OCI-LY7 (cell line): ENCODE results near the gene UBE2Q1. TPM values are rescaled to one million over a fixed set of nuclear protein-coding genes. Genes with fewer than 3 reads are reported as not detected.

Experiments
- BruUV-seq: library from RNA; stranded (reverse); fragments of 400-500 nt; replicated peaks from 2 replicates; lab custom pipeline; 2021; lab: Mats Ljungman, UMichigan
- CTCF ChIA-PET: fragments of 300-600 bp; sonication (Branson Sonifier 250); formaldehyde crosslinking; loops from one replicate; lab custom pipeline; 2022; ENCODE audit warnings: antibody characterized with exemption; ENCODE audit not compliant: unreplicated experiment; lab: Charles Lee
- POLR2A ChIA-PET: fragments of 300-600 bp; sonication (Branson Sonifier 250); formaldehyde crosslinking; loops from one replicate; lab custom pipeline; 2022; ENCODE audit warnings: antibody characterized with exemption; lab: Charles Lee
- DNase-seq: peaks from one replicate; pipeline ENCODE4 v3.0.0-alpha.2; 2015; ENCODE audit warnings: low spot score
- H2AFZ ChIP-seq: fragments of 200-600 bp; sonication (generic), shearing (Covaris generic); 2 replicates; pipeline ENCODE4 v1.6.1; 2014; ENCODE audit warnings: mild to moderate bottlenecking, antibody characterized with exemption, low read length, moderate library complexity
- H3K27ac ChIP-seq: fragments of 200-600 bp; sonication (generic); 2 replicates; pipeline ENCODE4 v1.5.1; 2014; ENCODE audit warnings: mixed run types, low read depth, mild to moderate bottlenecking, moderate library complexity, low read length, inconsistent platforms; ENCODE audit not compliant: poor library complexity, severe bottlenecking
- H3K36me3 ChIP-seq: fragments of 200-600 bp; sonication (generic); 2 replicates; pipeline ENCODE4 v1.6.1; 2014; ENCODE audit warnings: mild to moderate bottlenecking, antibody characterized with exemption, low read length, moderate library complexity, mixed read lengths; ENCODE audit not compliant: insufficient read depth
- H3K4me1 ChIP-seq: fragments of 200-600 bp; sonication (generic); 2 replicates; pipeline ENCODE4 v1.5.1; 2014; ENCODE audit warnings: mild to moderate bottlenecking, low read length; ENCODE audit not compliant: insufficient read depth, poor library complexity, severe bottlenecking
- H3K4me2 ChIP-seq: fragments of 200-600 bp; sonication (generic); 2 replicates; pipeline ENCODE4 v1.6.1; 2014; ENCODE audit warnings: mild to moderate bottlenecking, low read length
- H3K4me3 ChIP-seq: fragments of 200-600 bp; sonication (generic); 2 replicates; pipeline ENCODE4 v1.5.1; 2014; ENCODE audit warnings: mild to moderate bottlenecking, low read depth, low read length; ENCODE audit not compliant: poor library complexity, severe bottlenecking
- H3K79me2 ChIP-seq: fragments of 200-600 bp; sonication (generic); 2 replicates; pipeline ENCODE4 v1.6.1; 2016; ENCODE audit warnings: low read depth, mild to moderate bottlenecking, low read length, moderate library complexity, mixed read lengths; ENCODE audit not compliant: insufficient read depth
- H3K9me2 ChIP-seq: fragments of 200-600 bp; sonication (generic); 2 replicates; pipeline ENCODE4 v1.6.1; 2016; ENCODE audit warnings: mild to moderate bottlenecking, low read length, mixed read lengths; ENCODE audit not compliant: insufficient read depth
- H3K9me3 ChIP-seq: fragments of 200-600 bp; sonication (generic); 2 replicates; pipeline ENCODE4 v1.6.1; 2014; ENCODE audit warnings: mild to moderate bottlenecking, mixed run types, low read length, mixed read lengths
- H4K20me1 ChIP-seq: fragments of 200-600 bp; sonication (generic); 2 replicates; pipeline ENCODE4 v1.6.1; 2014; ENCODE audit warnings: mild to moderate bottlenecking, antibody characterized with exemption, low read length, moderate library complexity, mixed read lengths; ENCODE audit not compliant: insufficient read depth
- CTCF ChIP-seq: fragments of 200-600 bp; sonication (generic); conservative IDR thresholded peaks from 2 replicates; pipeline ENCODE4 v1.5.1; 2014; ENCODE audit warnings: mild to moderate bottlenecking, antibody characterized with exemption, low read length, moderate library complexity, mixed read lengths
- EZH2phosphoT487 ChIP-seq: fragments of 200-600 bp; sonication (generic); IDR thresholded peaks from 2 replicates; pipeline ENCODE4 v1.6.1; 2018; ENCODE audit warnings: low read depth, borderline replicate concordance, mild to moderate bottlenecking, mixed run types, antibody characterized with exemption, low read length, moderate library complexity, mixed read lengths
- intact Hi-C: fragments of 100-400 bp; cut with micrococcal nuclease; formaldehyde crosslinking; loops from one replicate; pipeline ENCODE4 v1.10.0; 2022; ENCODE audit not compliant: unreplicated experiment
- total RNA-seq, 2 experiments: library from RNA; depleted of rRNA in 1 of 2; stranded (reverse); fragments of >200 nt in 1 of 2; shearing (Covaris generic) in 1 of 2; gene quantifications; 2 replicates each; pipeline ENCODE4 v1.2.3, GENCODE V29; 2014 to 2022

The UBE2Q1 gene
- total RNA-seq, 2 experiments from 2014 or later = 34.6 to 84.5 TPM

- Histone ChIP-seq H3K9me2 (no peaks in the 10 kb centered on the region), H3K4me2 (no peak overlapping the region), H2AFZ (no peak overlapping the region), H3K4me3 (no peak overlapping the region), H3K9me3 (no peaks in the 10 kb centered on the region), H3K27ac (no peak overlapping the region), H3K36me3 (peaks cover 99% of the 10 kb centered on the region), H3K4me1 (peaks cover 31% of the 10 kb centered on the region), H3K79me2 (no peaks in the 10 kb centered on the region), H4K20me1 (no peaks in the 10 kb centered on the region)
- intact Hi-C loops = no loop called here
- no peak for TF ChIP-seq CTCF
- TF ChIP-seq EZH2phosphoT487 = no peak
- POLR2A ChIA-PET = no interaction called here
- CTCF ChIA-PET = no interaction called here
- BruUV-seq = no TSS peak
- no peak for DNase-seq
These were observed 24.4 kb upstream of the UBE2Q1 start for GRCh38 chr1:154582885-154583284.

- TF ChIP-seq EZH2phosphoT487 (no peak), CTCF (no peak)
- H3K4me3 ChIP-seq = no peak overlapping the region
- no peak for DNase-seq
- H3K27ac ChIP-seq = no peak overlapping the region
- ChIA-PET CTCF (no interaction called here), POLR2A (no interaction called here)
- H3K36me3 ChIP-seq = peaks cover 90% of the 10 kb centered on the region
- no peak overlapping the region for H2AFZ ChIP-seq
- no TSS peak for BruUV-seq
- no peaks in the 10 kb centered on the region for H3K9me3 ChIP-seq
- no peak overlapping the region for H3K4me2 ChIP-seq
- intact Hi-C loops = no loop called here
- no peaks in the 10 kb centered on the region for H3K79me2 ChIP-seq
- H3K4me1 ChIP-seq = peaks cover 36% of the 10 kb centered on the region
- H4K20me1 ChIP-seq = no peaks in the 10 kb centered on the region
- no peaks in the 10 kb centered on the region for H3K9me2 ChIP-seq
These were observed 23.3 kb upstream of the UBE2Q1 start for GRCh38 chr1:154581766-154582165.

- peaks cover 66% of the 10 kb centered on the region for H3K36me3 ChIP-seq
- no peaks in the 10 kb centered on the region for H4K20me1 ChIP-seq
- H3K9me3 ChIP-seq = no peaks in the 10 kb centered on the region
- TF ChIP-seq CTCF = no peak
- TF ChIP-seq EZH2phosphoT487 = no peak
- no peak overlapping the region for H3K4me3 ChIP-seq
- CTCF ChIA-PET = interaction anchor here (0.6 kb wide), 1 partner anchor 283 kb away, joined by 3 read pairs; no protein-coding TSS in a partner anchor
- no TSS peak for BruUV-seq
- H3K9me2 ChIP-seq = no peaks in the 10 kb centered on the region
- no peak overlapping the region for H3K4me2 ChIP-seq
- H2AFZ ChIP-seq = no peak overlapping the region
- intact Hi-C loops = no loop called here
- no peak for DNase-seq
- POLR2A ChIA-PET = no interaction called here
- H3K79me2 ChIP-seq = no peaks in the 10 kb centered on the region
- H3K4me1 ChIP-seq = peaks cover 42% of the 10 kb centered on the region
- no peak overlapping the region for H3K27ac ChIP-seq
These were observed 20.9 kb upstream of the UBE2Q1 start for GRCh38 chr1:154579374-154579773.
